Psoas muscle (tissue), 8 donors: ENCODE data around the gene DSTN. TPM values are rescaled to one million over a fixed set of nuclear protein-coding genes. Genes with fewer than 3 reads are reported as not detected.

Experiments used
- ATAC-seq, 4 donors: fragments of 200-7000 bp; cut with Tn5 transposase; one replicate each; pipeline ENCODE4 v1.9.1; 2020; ENCODE audit warnings: moderate library complexity in 3 of 4, mild to moderate bottlenecking in 2 of 4
- DNase-seq, 2 donors: peaks; one replicate each; pipeline ENCODE4 v3.0.0-alpha.2; 2020
- H3K27ac ChIP-seq: fragments of 200-600 bp; one replicate; pipeline ENCODE4 v1.8.0; 2022
- H3K27me3 ChIP-seq, 3 donors: fragments of 200-600 bp in 1 of 3; one replicate each; pipeline versions ENCODE4 v1.6.1 to v1.8.0; 2013 to 2022; ENCODE audit warnings: low read length in 2 of 3, mild to moderate bottlenecking in 2 of 3, moderate library complexity in 1 of 3; ENCODE audit not compliant: insufficient read depth in 3 of 3
- H3K36me3 ChIP-seq, 2 donors: fragments of 200-600 bp in 1 of 2; one replicate each; pipeline versions ENCODE4 v1.6.1 to v1.8.0; 2013 to 2022; ENCODE audit warnings: low read depth in 1 of 2, mild to moderate bottlenecking in 1 of 2, moderate library complexity in 1 of 2; ENCODE audit not compliant: insufficient read depth in 1 of 2
- H3K4me1 ChIP-seq: fragments of 200-600 bp; one replicate; pipeline ENCODE4 v1.8.0; 2022
- H3K4me3 ChIP-seq: fragments of 200-600 bp; one replicate; pipeline ENCODE4 v1.8.0; 2022; ENCODE audit warnings: mild to moderate bottlenecking
- H3K9me3 ChIP-seq: fragments of 200-600 bp; one replicate; pipeline ENCODE4 v1.8.0; 2022
- WGBS, 3 donors: extraction: QIAGEN DNeasy Blood & Tissue Kit; methylation state at CpG; one replicate each; pipeline versions ENCODE4 v1.1.6 to v1.1.7; 2013; 5-methylcytosine and 5-hydroxymethylcytosine counted together
- intact Hi-C, 2 donors: fragments of 100-400 bp; cut with DNase I; formaldehyde crosslinking; loops; one replicate each; pipeline versions ENCODE4 v1.11.0 to v1.14.2; 2022
- polyA plus RNA-seq, 3 donors: library from polyadenylated mRNA; stranded (reverse); fragments of 200-250 nt; gene quantifications; one replicate each; pipeline ENCODE4 v1.2.3, GENCODE V29; 2013
- total RNA-seq, 4 donors: library from RNA; stranded (reverse); fragmentation: NEBNext Ultra II Directional in 2 of 4; extraction: Animal tissue kit (Norgen Biotek cat#: 25700) in 2 of 4; gene quantifications; one replicate each; pipeline versions ENCODE4 v1.2.1 to v1.2.4, GENCODE V29; 2021 to 2023
- TF ChIP-seq, protein P1 (sequence below): fragments of 200-600 bp; IDR thresholded peaks from one replicate; pipeline ENCODE4 v1.8.0; 2022; ENCODE audit warnings: antibody characterized with exemption
- donor health status: healthy with polysubstance abuse.
- donor health status: DM: no; HTN: no; CAD: no; lungs with moderate emphysema.
- donor health status: Bipolar disorder and iron deficiency.
- donor health status: healthy.
- donor health status: DM: yes; HTN: yes; CAD: no.
- donor health status: DM: no; HTN: no; CAD: no.
- donor health status: DM: no; HTN: no; CAD: no.
- donor health status: DM: yes; HTN: yes; CAD: no.

The DSTN gene
- total and polyA plus RNA-seq, 7 donors: 45.6 to 202 (median 82.3) TPM

DNA sequence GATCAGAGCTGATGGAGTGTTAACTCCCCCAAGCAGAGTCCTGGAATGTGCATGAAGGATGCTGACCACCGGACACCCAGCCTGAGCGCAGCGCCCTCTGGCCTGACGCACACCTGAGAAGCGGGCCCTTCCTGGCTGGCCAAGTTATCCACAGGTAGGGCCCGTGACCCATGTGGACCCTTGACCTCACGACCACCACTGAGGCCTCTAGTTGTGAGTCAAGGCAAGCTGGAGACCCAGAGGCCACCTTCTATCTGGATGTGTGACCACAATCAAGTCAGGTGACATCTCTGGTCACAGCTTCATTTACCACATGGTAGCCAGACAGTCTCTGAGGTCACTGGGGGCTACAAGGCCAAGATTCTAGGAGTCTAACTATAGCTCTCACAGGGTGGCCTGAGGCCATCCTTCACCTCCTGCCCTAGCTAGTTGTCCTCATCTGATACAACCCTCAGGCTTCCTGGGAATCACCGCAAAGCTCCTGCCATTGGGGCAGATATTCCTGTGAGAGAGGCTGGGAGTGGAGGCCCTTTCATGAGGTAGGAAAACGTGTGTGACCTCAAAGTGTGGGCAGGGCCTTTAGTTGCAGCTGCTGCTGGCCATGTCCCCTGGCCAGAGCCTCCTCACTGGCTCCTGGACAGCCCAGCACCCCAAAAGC, 53.1 kb downstream of the DSTN start:
- H3K36me3 ChIP-seq: peaks cover 0 to 84% of the 10 kb centered on the region in 2 donors
- H3K9me3 ChIP-seq: no peaks in the 10 kb centered on the region
- TF ChIP-seq, protein P1, sequence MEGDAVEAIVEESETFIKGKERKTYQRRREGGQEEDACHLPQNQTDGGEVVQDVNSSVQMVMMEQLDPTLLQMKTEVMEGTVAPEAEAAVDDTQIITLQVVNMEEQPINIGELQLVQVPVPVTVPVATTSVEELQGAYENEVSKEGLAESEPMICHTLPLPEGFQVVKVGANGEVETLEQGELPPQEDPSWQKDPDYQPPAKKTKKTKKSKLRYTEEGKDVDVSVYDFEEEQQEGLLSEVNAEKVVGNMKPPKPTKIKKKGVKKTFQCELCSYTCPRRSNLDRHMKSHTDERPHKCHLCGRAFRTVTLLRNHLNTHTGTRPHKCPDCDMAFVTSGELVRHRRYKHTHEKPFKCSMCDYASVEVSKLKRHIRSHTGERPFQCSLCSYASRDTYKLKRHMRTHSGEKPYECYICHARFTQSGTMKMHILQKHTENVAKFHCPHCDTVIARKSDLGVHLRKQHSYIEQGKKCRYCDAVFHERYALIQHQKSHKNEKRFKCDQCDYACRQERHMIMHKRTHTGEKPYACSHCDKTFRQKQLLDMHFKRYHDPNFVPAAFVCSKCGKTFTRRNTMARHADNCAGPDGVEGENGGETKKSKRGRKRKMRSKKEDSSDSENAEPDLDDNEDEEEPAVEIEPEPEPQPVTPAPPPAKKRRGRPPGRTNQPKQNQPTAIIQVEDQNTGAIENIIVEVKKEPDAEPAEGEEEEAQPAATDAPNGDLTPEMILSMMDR: no peak
- DNase-seq (no peak), ATAC-seq (no peak)
- no peaks in the 10 kb centered on the region for H3K4me1 ChIP-seq
- intact Hi-C loops: no loop called here
- H3K27ac ChIP-seq: no peak overlapping the region
- no peaks in the 10 kb centered on the region for H3K27me3 ChIP-seq
- H3K4me3 ChIP-seq: no peak overlapping the region
- 88 to 94% (median 91%) methylated on average over 9 of the region's 9 CpGs for WGBS, 3 donors

DNA sequence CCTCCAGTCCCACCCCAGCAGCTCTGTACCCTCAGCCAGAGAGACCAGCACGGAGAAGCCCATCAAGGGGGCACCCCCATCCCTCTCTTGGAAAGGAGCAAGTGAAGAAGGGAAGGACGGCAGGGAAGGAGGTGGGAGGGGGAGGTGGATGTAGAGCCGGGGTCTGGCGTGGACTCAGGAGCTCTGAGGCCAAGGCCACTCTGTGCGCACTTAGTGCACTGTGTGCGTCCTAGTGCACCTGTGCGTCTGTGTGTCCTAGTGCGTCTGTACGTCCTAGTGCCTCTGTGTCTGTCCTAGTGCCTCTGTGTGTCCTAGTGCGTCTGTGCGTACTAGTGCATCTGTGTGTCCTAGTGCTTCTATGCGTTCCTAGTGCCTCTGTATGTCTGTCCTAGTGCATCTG, 54.2 kb downstream of the DSTN start:
- H3K27me3 ChIP-seq: no peaks in the 10 kb centered on the region
- WGBS, 3 donors: 94 to 96% (median 95%) methylated on average over 12 of the region's 12 CpGs
- ATAC-seq: no peak
- H3K27ac ChIP-seq: no peak overlapping the region
- TF ChIP-seq, protein P1: no peak
- H3K9me3 ChIP-seq: no peaks in the 10 kb centered on the region
- intact Hi-C loops: no loop called here
- no peak overlapping the region for H3K4me3 ChIP-seq
- no peaks in the 10 kb centered on the region for H3K4me1 ChIP-seq
- DNase-seq: no peak
- peaks cover 0 to 83% of the 10 kb centered on the region in 2 donors for H3K36me3 ChIP-seq

DNA sequence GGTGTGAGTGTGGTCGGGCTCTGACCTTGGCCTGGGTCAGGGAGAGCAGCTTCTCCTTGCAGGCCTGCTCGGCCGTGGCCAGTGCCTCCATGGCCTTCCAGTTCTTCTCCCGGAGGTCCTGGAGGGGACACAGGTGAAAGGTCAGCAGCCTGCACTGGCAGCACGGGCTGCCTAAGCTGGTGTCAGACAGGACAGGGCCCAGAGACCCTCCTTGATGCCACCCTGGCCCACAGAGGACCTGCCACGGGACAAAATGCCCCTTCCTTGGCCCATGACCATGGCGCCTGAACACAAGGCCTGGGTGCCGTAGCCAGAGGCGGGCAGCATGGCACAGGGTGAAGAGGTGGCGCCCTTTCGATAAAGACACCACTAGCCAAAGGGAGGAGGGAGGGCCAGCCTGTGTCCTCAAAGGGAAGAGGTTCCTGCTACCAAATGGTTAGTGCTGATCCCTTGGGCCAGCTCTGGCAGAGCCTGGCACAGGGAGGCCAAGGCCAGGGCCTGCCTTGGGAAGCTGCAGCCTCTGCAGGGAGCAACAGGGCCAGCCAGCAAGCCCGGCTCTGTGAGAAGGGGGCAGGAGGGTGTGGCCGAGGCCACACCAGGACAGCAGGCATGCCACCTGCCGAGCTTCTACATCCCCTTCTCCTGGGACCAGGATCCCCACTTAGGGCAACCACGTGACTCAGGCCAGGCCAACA, 54.8 kb downstream of the DSTN start:
- Histone ChIP-seq H3K27me3 (no peaks in the 10 kb centered on the region), H3K9me3 (no peaks in the 10 kb centered on the region), H3K27ac (no peak overlapping the region), H3K36me3 (peaks cover 0 to 82% of the 10 kb centered on the region in 2 donors), H3K4me3 (no peak overlapping the region), H3K4me1 (no peaks in the 10 kb centered on the region)
- ATAC-seq (no peak), DNase-seq (peak in 1 of 2 donors; percentile 52)
- intact Hi-C loops: no loop called here
- 82 to 91% (median 88%) methylated on average over 14 to 15 of the region's 15 CpGs for WGBS, 3 donors
- TF ChIP-seq, protein P1: no peak

DNA sequence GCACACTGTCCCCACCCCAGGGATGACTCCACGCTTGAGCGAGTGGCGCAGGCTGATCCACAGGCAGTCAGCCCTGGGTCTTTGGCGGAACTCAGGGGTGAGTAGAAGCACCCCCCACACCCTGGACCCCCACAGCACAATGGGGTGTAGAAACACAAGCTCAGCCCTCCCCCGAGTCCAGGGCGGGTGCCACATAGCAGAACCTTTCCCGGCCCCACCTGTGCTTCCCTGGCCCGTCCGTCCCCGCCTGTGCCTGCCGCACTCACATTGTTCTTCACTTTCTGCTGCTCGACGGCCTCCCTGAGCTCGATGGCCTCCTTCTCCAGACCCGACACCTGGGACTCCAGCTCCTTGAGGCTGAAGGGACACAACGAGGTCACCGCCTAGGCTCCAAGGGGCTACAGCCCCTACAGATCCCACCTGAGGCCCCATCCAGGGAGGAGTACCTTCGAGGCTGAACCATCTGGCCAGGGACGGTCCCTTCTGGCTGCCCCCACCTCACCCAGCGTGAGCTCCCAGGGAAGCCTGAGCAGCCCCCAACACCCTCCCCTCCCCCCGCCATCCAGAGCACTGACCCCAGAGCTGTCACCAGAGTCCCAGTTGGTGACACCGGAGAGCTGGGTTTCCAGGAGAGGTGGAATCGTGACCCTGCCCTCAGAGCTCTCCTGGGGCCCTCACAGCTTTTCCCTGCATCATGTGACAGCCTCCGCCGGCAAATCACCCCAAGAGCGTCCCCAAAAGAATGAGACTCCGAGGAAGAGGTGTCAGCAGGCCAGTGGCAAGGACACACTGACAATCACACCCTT, 55.6 kb downstream of the DSTN start:
- peaks cover 0 to 82% of the 10 kb centered on the region in 2 donors for H3K36me3 ChIP-seq
- H3K27ac ChIP-seq: no peak overlapping the region
- no peaks in the 10 kb centered on the region for H3K4me1 ChIP-seq
- 89 to 93% (median 91%) methylated on average over 27 of the region's 27 CpGs for WGBS, 3 donors
- no peaks in the 10 kb centered on the region for H3K9me3 ChIP-seq
- TF ChIP-seq, protein P1: no peak
- no peak overlapping the region for H3K4me3 ChIP-seq
- intact Hi-C loops: no loop called here
- DNase-seq: peak; percentile 12 to 47
- no peaks in the 10 kb centered on the region for H3K27me3 ChIP-seq
- ATAC-seq: no peak
